Mesenchymal stem cell (in vitro differentiated cells and primary cell): Measurements from ENCODE around the gene TNFAIP3.

ENCODE experiments used
- DNase-seq: peaks from one replicate; pipeline ENCODE4 v3.0.0-alpha.2; 2013
- H2AFZ ChIP-seq: one replicate; pipeline ENCODE4 v1.6.1; 2013; ENCODE audit warnings: low read depth, mild to moderate bottlenecking, control low read depth, inconsistent platforms, low read length, moderate library complexity
- H2AK5ac ChIP-seq: 2 replicates; pipeline ENCODE4 v1.6.1; 2013; ENCODE audit warnings: low read length, moderate library complexity, mild to moderate bottlenecking, inconsistent platforms; ENCODE audit not compliant: severe bottlenecking
- H2BK120ac ChIP-seq: one replicate; pipeline ENCODE4 v1.6.1; 2013; ENCODE audit warnings: low read depth, mild to moderate bottlenecking, inconsistent platforms, low read length, moderate library complexity
- H2BK12ac ChIP-seq, 2 experiments: one replicate each; pipeline ENCODE4 v1.6.1; 2013; ENCODE audit warnings: inconsistent platforms in 2 of 2, low read length in 2 of 2, mild to moderate bottlenecking in 2 of 2, moderate library complexity in 2 of 2, control low read depth in 1 of 2
- H2BK15ac ChIP-seq: one replicate; pipeline ENCODE4 v1.6.1; 2013; ENCODE audit warnings: mild to moderate bottlenecking, low read depth, inconsistent platforms; ENCODE audit not compliant: poor library complexity, severe bottlenecking
- H2BK5ac ChIP-seq: 2 replicates; pipeline ENCODE4 v1.6.1; 2013; ENCODE audit warnings: low read depth, mild to moderate bottlenecking, low read length, control low read depth, inconsistent platforms; ENCODE audit not compliant: poor library complexity, severe bottlenecking
- H3K14ac ChIP-seq, 2 experiments: one replicate each; pipeline ENCODE4 v1.6.1; 2013; ENCODE audit warnings: inconsistent platforms in 2 of 2, low read length in 2 of 2, control low read depth in 1 of 2, mild to moderate bottlenecking in 1 of 2, moderate library complexity in 1 of 2
- H3K18ac ChIP-seq, 2 experiments: one replicate each; pipeline ENCODE4 v1.6.1; 2013; ENCODE audit warnings: inconsistent platforms in 2 of 2, low read length in 2 of 2, control low read depth in 1 of 2, low read depth in 1 of 2, mild to moderate bottlenecking in 1 of 2
- H3K23ac ChIP-seq, 2 experiments: one replicate each; pipeline ENCODE4 v1.6.1; 2013; ENCODE audit warnings: inconsistent platforms in 2 of 2, low read length in 2 of 2, mild to moderate bottlenecking in 2 of 2, moderate library complexity in 2 of 2, control low read depth in 1 of 2
- H3K27ac ChIP-seq: 2 replicates; pipeline ENCODE4 v1.5.1; 2013; ENCODE audit warnings: mild to moderate bottlenecking, moderate library complexity, low read length, control low read depth, inconsistent platforms; ENCODE audit not compliant: poor library complexity, severe bottlenecking
- H3K27me3 ChIP-seq, 2 experiments: 2 replicates each; pipeline versions ENCODE4 v1.6.1 to v1.7.0; 2013; ENCODE audit warnings: low read length in 2 of 2, mild to moderate bottlenecking in 2 of 2, moderate library complexity in 2 of 2, control low read depth in 1 of 2, inconsistent platforms in 1 of 2; ENCODE audit not compliant: control insufficient read depth in 1 of 2, insufficient read depth in 1 of 2
- H3K36me3 ChIP-seq, 2 experiments: 2 replicates each; pipeline versions ENCODE4 v1.6.1 to v1.7.0; 2013; ENCODE audit warnings: low read length in 2 of 2, control low read depth in 1 of 2, inconsistent platforms in 1 of 2, low read depth in 1 of 2, mild to moderate bottlenecking in 1 of 2; ENCODE audit not compliant: insufficient read depth in 2 of 2, control insufficient read depth in 1 of 2
- H3K4ac ChIP-seq, 2 experiments: one replicate each; pipeline ENCODE4 v1.6.1; 2013; ENCODE audit warnings: inconsistent platforms in 2 of 2, low read length in 2 of 2, mild to moderate bottlenecking in 2 of 2, moderate library complexity in 2 of 2, control low read depth in 1 of 2, low read depth in 1 of 2
- H3K4me1 ChIP-seq: 2 replicates; pipeline ENCODE4 v1.6.1; 2013; ENCODE audit warnings: low read depth, low read length, control low read depth; ENCODE audit not compliant: control insufficient read depth, insufficient read depth
- H3K4me2 ChIP-seq: 2 replicates; pipeline ENCODE4 v1.6.1; 2013; ENCODE audit warnings: low read length, mild to moderate bottlenecking, inconsistent platforms; ENCODE audit not compliant: poor library complexity, severe bottlenecking
- H3K4me3 ChIP-seq, 2 experiments: 2 replicates each; pipeline versions ENCODE4 v1.5.1 to v1.7.0; 2013; ENCODE audit warnings: low read length in 2 of 2, mild to moderate bottlenecking in 2 of 2, control low read depth in 1 of 2, low read depth in 1 of 2; ENCODE audit not compliant: insufficient read depth in 1 of 2
- H3K79me1 ChIP-seq: replicated peaks from 2 replicates; pipeline ENCODE4 v1.6.1; 2013; ENCODE audit warnings: mild to moderate bottlenecking, control low read depth, low read length, inconsistent platforms; ENCODE audit not compliant: poor library complexity, severe bottlenecking
- H3K9ac ChIP-seq: 2 replicates; pipeline ENCODE4 v1.7.0; 2013; ENCODE audit warnings: mild to moderate bottlenecking, low read length, moderate library complexity
- H3K9me3 ChIP-seq: 2 replicates; pipeline ENCODE4 v1.7.0; 2013; ENCODE audit warnings: mild to moderate bottlenecking, low read length; ENCODE audit not compliant: control insufficient read depth
- H4K8ac ChIP-seq: one replicate; pipeline ENCODE4 v1.6.1; 2013; ENCODE audit warnings: inconsistent platforms, mild to moderate bottlenecking, low read length, moderate library complexity
- H4K91ac ChIP-seq: one replicate; pipeline ENCODE4 v1.6.1; 2013; ENCODE audit warnings: mild to moderate bottlenecking, low read length, inconsistent platforms
- WGBS: methylation state at CpG from one replicate; pipeline ENCODE4 v1.1.7; 2013; ENCODE audit warnings: mixed read lengths; 5-methylcytosine and 5-hydroxymethylcytosine counted together

TNFAIP3 gene

GRCh38 chr6:137830511-137830911 lies 36.5 kb upstream of the TNFAIP3 start:
- no peak overlapping the region for H3K9ac ChIP-seq
- H3K36me3 ChIP-seq: no peaks in the 10 kb centered on the region
- no peak overlapping the region for H2BK120ac ChIP-seq
- no peak for DNase-seq
- no peak overlapping the region for H3K27ac ChIP-seq
- H4K91ac ChIP-seq: no peak overlapping the region
- no peak overlapping the region for H2AK5ac ChIP-seq
- no peak overlapping the region for H2BK12ac ChIP-seq
- H3K27me3 ChIP-seq: no peaks in the 10 kb centered on the region
- H3K18ac ChIP-seq: no peak overlapping the region
- no peak overlapping the region for H3K4ac ChIP-seq
- no peak overlapping the region for H2BK15ac ChIP-seq
- no peak overlapping the region for H3K4me3 ChIP-seq
- no peaks in the 10 kb centered on the region for H3K79me1 ChIP-seq
- no peak overlapping the region for H4K8ac ChIP-seq
- no peaks in the 10 kb centered on the region for H3K9me3 ChIP-seq
- H2AFZ ChIP-seq: no peak overlapping the region
- no peak overlapping the region for H3K4me2 ChIP-seq
- no peak overlapping the region for H2BK5ac ChIP-seq
- H3K23ac ChIP-seq: no peak overlapping the region
- no peaks in the 10 kb centered on the region for H3K4me1 ChIP-seq
- H3K14ac ChIP-seq: no peak overlapping the region

GRCh38 chr6:137832110-137832509 lies 34.9 kb upstream of the TNFAIP3 start:
- H3K4me1 ChIP-seq: no peaks in the 10 kb centered on the region
- no peak overlapping the region for H3K27ac ChIP-seq
- no peak overlapping the region for H2AFZ ChIP-seq
- no peak overlapping the region for H3K18ac ChIP-seq
- H3K23ac ChIP-seq: no peak overlapping the region
- H2BK120ac ChIP-seq: no peak overlapping the region
- H4K8ac ChIP-seq: no peak overlapping the region
- no peaks in the 10 kb centered on the region for H3K79me1 ChIP-seq
- no peak overlapping the region for H3K9ac ChIP-seq
- H3K36me3 ChIP-seq: no peaks in the 10 kb centered on the region
- H2BK12ac ChIP-seq: no peak overlapping the region
- H3K4me2 ChIP-seq: no peak overlapping the region
- no peak overlapping the region for H2AK5ac ChIP-seq
- peak; percentile 91 for DNase-seq
- no peak overlapping the region for H3K14ac ChIP-seq
- H2BK15ac ChIP-seq: no peak overlapping the region
- no peak overlapping the region for H4K91ac ChIP-seq
- H3K9me3 ChIP-seq: no peaks in the 10 kb centered on the region
- no peaks in the 10 kb centered on the region for H3K27me3 ChIP-seq
- no peak overlapping the region for H3K4ac ChIP-seq
- WGBS: no CpG with 5 or more reads among the region's 3 CpGs
- no peak overlapping the region for H3K4me3 ChIP-seq
- no peak overlapping the region for H2BK5ac ChIP-seq

GRCh38 chr6:137834508-137834907 lies 32.6 kb upstream of the TNFAIP3 start:
- DNase-seq: no peak
- Histone ChIP-seq H3K14ac (no peak overlapping the region), H3K4me3 (no peak overlapping the region), H2BK5ac (no peak overlapping the region), H3K23ac (no peak overlapping the region), H3K9ac (no peak overlapping the region), H3K4ac (no peak overlapping the region), H3K9me3 (peaks cover 11% of the 10 kb centered on the region), H2BK12ac (no peak overlapping the region), H3K4me1 (no peaks in the 10 kb centered on the region), H2AK5ac (no peak overlapping the region), H3K27ac (no peak overlapping the region), H2AFZ (no peak overlapping the region), H3K4me2 (no peak overlapping the region), H3K18ac (no peak overlapping the region), H3K36me3 (no peaks in the 10 kb centered on the region), H2BK15ac (no peak overlapping the region), H4K8ac (no peak overlapping the region), H3K79me1 (no peaks in the 10 kb centered on the region), H4K91ac (no peak overlapping the region), H2BK120ac (no peak overlapping the region), H3K27me3 (no peaks in the 10 kb centered on the region)
- 90% methylated on average over 3 of the region's 3 CpGs for WGBS

- Histone ChIP-seq H4K8ac (no peak overlapping the region), H3K4me2 (no peak overlapping the region), H2BK12ac (no peak overlapping the region), H2BK15ac (no peak overlapping the region), H4K91ac (no peak overlapping the region), H3K27ac (no peak overlapping the region), H3K9ac (no peak overlapping the region), H3K4me1 (no peaks in the 10 kb centered on the region), H2AFZ (no peak overlapping the region), H3K18ac (no peak overlapping the region), H3K14ac (no peak overlapping the region), H2AK5ac (no peak overlapping the region), H3K4me3 (no peak overlapping the region), H3K4ac (no peak overlapping the region), H3K36me3 (no peaks in the 10 kb centered on the region), H3K23ac (no peak overlapping the region), H3K9me3 (peaks cover 25% of the 10 kb centered on the region), H2BK120ac (no peak overlapping the region), H3K27me3 (no peaks in the 10 kb centered on the region), H3K79me1 (no peaks in the 10 kb centered on the region), H2BK5ac (no peak overlapping the region)
- 83% methylated on average over 2 of the region's 3 CpGs for WGBS
- DNase-seq: no peak
Observed at GRCh38 chr6:137836788-137837187, 30.3 kb upstream of the TNFAIP3 start.
